Activated CD4-positive, alpha-beta T cell treated with anti-CD3 and anti-CD28 coated beads, Interleukin-2, amount 50 U/mL, for 48 hours (primary cell): Measurements from ENCODE around the gene BTBD9.

ENCODE experiments used
- DNase-seq, 2 experiments: peaks; one replicate each; pipeline ENCODE4 v3.0.0-alpha.2; 2020

Gene BTBD9

DNA sequence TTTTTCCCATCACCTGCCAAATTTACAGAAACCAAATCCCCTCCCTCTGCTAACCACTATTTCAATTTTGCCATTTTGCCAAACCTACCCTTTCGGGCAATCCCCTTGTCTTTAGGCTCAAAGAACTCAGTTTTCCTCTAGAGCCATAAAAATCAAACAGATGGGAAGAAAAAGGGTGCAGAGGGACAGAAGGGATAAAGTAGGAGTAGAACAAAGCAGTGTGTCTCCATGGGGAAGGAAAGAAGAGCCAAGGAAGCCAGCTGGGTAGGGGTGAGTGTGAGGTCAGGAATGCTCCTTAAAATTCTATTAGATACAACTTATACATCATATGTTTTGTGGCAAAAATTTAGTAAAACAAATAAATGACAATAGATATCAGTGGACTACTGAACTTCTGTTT lies 316.5 kb downstream of the BTBD9 start:
- no peak for DNase-seq

GRCh38 chr6:38322138-38322537 lies 317.6 kb downstream of the BTBD9 start:
- no peak for DNase-seq

DNA sequence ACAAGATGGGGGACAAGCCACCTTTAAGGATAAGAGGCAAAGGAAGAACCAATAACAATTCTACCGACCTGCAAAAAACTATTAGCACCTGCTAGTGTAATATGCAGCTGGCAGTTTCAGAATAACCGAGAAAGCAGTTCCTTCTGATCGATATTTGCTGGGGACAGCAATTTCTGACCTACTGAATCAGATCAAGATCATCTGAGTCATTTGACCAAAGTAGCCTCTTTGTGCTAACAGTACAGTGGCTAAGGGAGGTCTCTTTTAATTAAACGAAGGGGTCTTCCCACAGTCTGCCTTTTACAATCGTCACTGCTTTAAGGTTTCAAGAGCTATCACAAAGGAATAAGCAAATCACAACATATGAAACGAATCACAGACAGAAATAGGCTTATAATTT lies 318.9 kb downstream of the BTBD9 start:
- DNase-seq: no peak

DNA sequence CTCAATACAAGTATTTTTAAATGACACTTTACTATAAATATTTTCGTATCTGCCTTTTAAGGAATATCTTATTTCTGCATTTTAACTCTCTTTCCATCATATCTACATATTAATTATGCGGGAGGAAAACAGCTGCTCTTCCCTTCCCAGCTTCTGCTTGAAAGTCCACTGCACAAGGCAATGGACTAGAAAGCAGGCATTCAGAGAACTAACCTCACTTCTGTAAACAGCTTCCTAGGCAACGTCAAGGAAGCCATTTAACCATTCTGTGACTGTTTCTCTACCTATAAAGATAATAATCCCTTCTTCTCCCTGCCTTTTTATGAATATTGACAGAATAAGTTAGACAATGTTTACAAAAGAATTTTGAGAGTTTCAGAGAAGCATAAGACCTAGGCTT lies 319.4 kb downstream of the BTBD9 start:
- DNase-seq: no peak

- DNase-seq: no peak
These were observed 320.2 kb downstream of the BTBD9 start for GRCh38 chr6:38319256-38320212.

DNA sequence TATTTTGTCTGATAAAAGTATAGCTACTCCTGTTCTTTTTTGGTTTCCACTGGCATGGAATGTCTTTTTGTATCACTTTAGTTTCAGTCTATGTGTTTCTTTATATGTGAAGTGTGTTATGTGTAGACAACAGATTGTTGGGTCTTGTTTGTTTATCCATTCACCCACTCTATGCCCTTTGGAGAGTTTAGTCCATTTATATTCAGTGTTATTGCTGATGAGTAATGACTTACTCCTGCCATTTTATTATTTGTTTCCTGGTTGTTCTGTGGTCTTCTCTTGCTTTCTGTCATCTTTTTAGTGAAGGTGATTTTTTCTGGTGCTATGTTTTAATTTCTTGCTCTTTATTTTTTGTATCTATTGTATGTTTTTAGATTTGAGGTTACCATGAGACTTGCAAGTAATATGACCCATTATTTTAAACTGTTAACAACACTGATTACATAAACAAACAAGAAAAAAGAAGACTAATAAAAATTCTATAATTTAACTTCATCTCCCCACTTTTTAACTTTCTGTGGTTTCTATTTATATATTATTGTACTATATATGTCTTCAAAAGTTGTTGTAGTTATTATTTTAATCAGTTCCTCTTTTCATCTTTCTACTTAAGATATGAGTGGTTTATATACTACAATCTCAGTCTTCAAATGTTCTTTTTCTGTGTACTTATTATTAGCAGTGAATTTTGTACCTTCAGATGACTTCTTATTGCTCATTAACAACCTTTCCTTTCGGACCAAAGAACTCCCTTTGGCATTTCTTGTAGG lies 323.4 kb downstream of the BTBD9 start:
- no peak for DNase-seq

DNA sequence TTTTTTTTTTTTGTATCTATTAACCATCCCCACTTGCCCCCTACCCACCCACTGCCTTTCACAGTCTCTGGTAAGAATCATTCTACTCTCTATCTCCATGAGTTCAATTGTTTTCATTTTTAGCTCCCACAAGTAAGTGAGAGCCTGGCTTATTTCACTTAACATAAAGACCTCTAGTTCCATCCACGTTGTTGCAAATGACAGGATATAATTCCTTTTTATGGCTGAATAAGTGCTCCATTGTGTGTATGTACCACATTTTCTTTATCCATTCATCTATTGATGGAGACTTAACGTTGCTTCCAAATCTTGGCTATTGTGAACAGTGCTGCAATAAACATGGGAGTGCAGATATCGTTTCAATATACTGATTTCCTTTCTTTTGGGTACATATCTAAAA lies 328.5 kb downstream of the BTBD9 start:
- no peak for DNase-seq

DNA sequence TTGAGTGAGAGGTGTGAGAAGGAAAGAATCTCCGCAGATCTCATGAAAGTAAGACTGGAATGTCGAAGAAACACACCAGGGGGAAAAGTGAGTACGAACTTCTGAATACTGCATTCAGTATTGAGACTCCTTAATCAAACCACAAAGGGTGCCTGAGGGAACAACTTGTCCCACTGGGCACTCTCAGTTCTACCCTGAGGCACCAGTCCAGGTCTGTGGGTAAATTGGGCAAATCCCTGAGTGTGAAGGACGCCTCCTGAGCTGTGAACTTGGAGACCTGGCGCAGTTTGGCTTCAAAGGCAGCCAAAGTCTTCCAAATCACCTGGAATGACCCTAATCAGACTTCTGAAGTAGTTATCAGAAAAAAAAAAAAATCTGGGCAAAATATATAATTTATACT lies 329.7 kb downstream of the BTBD9 start:
- no peak for DNase-seq

DNA sequence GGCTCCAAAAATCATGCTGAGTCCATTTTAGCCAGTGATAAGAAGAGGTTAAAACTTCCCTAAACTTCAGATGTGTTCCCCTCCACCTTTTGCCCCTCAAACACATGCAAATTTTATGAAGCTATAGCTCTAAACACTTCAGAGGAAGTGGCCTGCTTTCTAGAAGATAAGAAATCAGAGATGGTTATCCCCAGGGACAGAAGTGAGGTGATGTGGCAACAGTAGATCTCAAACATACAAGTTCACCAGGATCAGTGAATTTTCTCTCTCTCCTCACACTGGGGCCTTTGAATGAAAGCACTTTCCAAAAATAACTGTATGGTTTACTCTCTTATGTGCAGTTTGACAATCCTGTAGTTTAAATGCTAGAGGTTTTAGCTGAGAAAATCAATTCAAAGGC lies 332.0 kb downstream of the BTBD9 start:
- no peak for DNase-seq

DNA sequence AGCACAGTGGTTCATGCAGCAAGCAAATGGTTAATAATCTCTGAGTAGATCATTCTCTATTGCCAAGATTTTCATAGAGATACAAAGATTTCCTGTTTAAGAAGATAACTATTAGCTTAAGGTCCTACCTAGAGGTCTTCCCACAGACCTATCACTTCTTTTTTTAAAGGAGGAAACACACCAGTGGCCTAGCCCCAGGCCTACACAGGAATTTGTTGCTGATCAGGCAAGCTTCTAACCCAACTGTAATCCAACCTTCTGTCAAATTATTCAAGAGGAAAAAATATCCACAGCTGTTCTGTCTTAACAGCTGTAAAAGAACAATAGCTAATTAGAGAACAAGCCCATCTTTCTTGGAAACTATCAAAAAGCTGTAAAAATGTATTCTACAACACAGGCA lies 332.8 kb downstream of the BTBD9 start:
- DNase-seq: no peak

GRCh38 chr6:38305995-38306681 lies 333.6 kb downstream of the BTBD9 start:
- DNase-seq: no peak

DNA sequence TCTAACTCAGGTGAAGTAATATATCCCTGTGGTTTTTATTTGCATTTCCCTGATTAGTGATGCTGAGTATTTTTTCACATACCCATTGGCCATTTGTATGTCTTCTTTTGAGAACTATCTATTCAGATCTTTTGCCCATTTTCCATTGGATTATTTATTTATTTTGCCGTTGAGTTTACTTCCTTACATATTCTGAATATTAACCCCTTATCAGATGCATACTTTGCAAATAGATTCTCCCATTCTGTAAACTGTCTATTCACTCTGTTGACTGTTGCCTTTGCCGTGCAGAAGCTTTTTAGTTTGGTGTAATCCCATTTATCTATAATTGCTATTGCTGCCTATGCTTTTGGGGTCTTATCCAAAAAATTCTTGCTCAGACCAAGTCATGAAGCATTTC lies 336.9 kb downstream of the BTBD9 start:
- no peak for DNase-seq

DNA sequence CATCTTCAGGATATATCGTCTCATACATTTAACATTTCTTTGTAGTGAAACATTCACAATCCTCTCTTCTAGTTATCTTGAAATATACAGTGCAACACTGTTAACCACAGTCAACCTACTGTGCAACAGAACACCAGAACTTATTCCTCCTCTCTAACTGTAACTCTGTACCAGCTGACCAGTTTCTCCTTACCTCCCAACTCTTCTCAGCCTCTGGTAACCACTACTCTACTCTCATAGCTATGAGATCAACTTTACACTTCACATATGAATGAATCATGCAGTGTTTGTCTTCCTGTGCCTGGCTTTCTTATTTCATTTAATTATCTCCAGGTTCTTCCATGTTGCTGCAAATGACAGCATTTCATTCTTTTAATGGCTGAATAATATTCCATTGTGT lies 337.6 kb downstream of the BTBD9 start:
- DNase-seq: no peak

DNA sequence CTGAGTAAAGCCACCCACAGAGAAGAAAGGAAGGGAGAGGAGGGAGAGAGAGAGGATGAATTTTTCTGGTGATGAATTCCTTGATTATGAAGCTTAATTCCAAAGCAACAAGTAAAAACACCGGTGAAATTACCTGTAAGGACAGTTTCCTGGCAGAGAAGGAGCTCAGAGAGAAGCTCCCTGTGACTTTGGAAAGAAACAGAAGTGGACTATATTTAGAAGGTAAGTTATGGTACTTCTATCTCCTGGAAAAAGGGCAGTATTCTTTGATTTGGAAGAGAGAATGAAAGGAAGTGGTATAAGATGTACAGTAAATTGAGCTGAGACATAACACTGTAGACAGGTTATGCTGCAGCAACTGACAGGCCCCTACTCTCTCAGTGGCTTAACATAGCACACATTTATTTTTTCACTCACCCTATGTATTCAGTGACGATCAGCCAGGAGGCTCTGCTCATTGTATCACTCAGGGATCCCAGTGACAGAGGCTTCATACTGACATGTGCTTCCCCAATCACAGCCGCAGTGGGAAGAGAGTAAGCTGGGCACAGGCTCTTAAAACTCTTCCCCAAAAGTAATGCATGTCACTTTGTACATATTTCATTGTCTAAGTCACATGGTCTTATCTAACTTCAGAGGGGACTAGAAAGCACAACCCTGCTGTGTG lies 349.5 kb downstream of the BTBD9 start:
- DNase-seq: no peak

GRCh38 chr6:38287487-38287886 lies 352.2 kb downstream of the BTBD9 start:
- no peak for DNase-seq

DNA sequence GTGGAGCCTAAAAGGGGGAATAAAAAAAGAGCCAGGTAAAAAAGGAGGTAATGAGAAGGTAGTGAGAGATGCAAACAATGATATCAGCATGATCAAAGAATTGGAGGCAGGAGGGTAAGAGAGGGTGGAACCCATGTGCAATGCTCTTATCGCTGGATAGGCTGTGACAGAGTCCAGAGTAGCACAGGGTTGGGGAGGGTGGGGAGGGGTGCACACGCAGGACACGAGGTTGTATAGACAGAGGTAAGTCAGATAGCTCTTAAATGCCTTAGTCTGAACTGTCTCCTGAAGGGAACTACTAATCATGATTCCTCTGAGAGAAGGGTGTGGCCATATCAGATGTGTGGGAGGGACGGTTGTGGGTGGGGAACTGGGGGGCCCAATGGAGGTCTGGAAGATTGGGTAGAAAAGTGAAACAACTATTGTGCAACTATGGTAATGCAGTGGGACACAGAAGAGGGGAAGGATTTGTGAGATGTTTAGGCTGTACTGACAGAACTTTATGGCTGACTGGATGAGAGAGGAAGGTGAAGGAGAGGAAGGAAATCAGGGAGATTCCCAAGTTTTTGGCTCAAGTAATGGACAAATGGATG lies 354.8 kb downstream of the BTBD9 start:
- no peak for DNase-seq

GRCh38 chr6:38283734-38284362 lies 355.9 kb downstream of the BTBD9 start:
- no peak for DNase-seq

DNA sequence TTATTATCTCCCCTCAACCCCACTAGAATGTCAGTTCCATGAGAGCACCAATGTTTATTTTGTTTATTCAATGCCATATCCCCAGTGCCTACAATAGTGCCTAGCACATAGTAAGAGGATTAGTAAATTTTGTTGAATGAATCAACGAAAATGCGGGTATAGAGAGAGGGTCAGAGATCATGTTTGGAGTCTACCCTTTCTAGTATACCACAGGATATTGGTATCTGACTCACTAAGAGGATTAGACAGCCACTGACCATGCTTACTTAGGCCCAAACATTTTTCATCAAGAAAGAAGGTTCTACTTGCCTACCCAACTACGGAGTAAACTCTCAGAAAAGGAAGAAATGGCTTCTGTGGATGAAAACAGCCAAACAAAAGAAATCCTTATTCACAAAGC lies 356.8 kb downstream of the BTBD9 start:
- DNase-seq: no peak

GRCh38 chr6:38281126-38281525 lies 358.6 kb downstream of the BTBD9 start:
- DNase-seq: no peak

DNA sequence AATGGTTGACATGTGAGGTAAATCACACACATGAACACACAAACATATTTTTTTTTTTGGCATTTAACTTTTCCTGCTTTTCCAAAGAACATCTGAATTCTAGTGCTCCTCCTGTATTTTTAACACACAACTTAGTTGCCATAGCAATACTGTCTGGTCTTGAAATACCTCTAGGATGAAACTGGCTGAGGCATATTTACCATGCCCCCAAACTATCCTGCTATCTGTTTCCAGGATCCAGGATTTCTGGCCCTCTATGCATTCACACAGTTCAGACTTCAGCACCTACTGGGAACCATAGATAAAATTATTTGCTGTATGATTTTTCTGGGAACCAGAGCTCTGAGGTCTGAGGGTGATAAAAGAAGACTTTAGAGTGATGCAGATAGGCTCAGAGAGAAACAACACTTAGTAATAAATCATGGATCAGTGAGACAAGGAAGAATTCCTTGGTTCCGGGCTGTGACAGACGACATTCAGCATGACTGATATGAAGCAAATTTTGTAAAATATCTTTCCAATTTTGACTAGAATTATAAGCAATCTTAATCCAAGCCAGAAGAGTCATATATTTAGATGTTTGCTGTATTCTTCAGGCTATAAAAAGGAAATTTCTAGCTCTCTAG lies 359.7 kb downstream of the BTBD9 start:
- DNase-seq: no peak

- no peak for DNase-seq
These were observed 360.3 kb downstream of the BTBD9 start for GRCh38 chr6:38279423-38279822.

DNA sequence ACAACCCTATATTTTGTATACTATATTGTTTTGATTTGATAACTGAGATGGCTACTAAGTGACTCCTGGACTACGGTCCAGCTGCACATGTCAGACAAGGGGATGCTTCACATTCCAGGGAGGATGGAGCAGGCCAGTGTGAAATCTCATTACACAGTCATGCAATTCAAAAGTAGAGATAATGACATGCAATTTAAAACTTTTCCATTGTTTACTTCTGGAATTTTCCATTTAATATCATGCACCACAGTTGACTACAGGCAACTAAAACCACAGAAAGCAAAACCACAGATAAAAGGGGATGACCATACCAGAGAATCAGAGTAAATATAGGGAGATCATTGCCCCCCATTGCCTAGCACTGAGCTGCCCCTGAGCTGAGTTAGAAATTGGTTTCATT lies 366.4 kb downstream of the BTBD9 start:
- no peak for DNase-seq
